HG03159 (cell line): Measurements from ENCODE around the gene ARHGEF26.
"Not testable (repeated sequence)": the region's sequence is repeated elsewhere in the genome, so short reads cannot be mapped to it uniquely, and the experiment has no call there.

ENCODE experiments used
- ATAC-seq: cut with Tn5 transposase; IDR thresholded peaks from one replicate; pipeline ENCODE4 v1.9.1; 2021; ENCODE audit warnings: mild to moderate bottlenecking, moderate library complexity; ENCODE audit not compliant: unreplicated experiment

The ARHGEF26 gene

DNA sequence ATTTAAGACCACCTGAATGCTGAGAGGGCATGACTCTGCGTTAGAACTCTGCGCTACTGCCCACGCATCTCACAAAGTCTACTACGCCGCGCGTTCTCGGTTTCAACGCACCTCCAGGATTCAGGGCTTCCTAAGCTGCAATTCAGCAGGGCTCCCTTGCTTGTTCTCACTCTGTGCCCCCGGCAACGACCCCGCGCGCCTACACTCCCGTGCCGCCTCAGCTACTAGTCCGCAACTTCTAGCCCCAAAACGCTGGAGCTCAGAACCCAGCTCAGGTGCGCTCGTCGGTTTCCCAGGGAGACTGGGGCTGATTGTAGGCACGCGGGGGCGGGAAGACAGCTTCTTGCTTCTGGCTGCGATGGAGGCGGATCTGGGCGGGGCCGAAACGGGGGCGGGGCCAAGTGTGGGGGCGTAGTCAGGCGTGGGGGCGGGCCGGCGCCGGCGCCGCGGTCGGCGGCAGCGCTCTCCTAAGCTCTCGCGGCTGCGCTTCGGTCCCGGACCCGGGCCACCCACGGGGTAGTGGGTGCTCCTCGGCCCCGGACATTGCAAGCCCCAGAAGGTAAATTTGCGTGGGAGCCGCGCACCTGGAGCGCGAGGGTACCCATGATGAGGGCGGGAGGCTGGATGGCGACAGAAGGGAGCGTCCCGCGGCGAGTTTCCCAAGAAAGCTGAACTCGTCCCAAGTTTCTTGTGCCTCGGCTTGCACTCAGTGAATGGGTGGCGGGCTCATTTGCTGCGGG, at the start of gene ARHGEF26:
TSS of gene ARHGEF26 (plus strand) at position 430 of the 740 bp plus-strand sequence. CDS start 603 bp downstream, outside the sequence.
- peak; percentile 67 for ATAC-seq

DNA sequence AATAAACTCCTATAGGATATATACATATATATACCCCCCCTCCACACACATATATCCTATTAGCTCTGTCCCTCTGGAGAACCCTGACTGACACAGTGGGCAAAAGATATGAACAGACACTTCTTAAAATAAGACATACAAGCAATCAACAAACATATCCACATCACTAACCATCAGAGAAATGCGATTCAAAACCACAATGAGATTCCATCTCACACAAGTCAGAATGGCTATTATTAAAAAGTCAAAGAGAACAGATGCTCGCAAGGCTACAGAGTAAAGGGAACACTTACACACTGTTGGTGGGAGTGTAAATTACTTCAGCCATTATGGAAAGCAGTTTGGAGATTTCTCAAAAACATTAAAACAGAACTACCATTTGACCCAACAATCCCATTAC, 46.2 kb upstream of the ARHGEF26 start:
- ATAC-seq: no peak

- no peak for ATAC-seq
Measured at GRCh38 chr3:154078672-154079071, 42.5 kb upstream of the ARHGEF26 start.

GRCh38 chr3:154081305-154081704, 39.9 kb upstream of the ARHGEF26 start:
- ATAC-seq: no peak

- ATAC-seq: no peak
Measured at GRCh38 chr3:154085071-154085470, 36.1 kb upstream of the ARHGEF26 start.

DNA sequence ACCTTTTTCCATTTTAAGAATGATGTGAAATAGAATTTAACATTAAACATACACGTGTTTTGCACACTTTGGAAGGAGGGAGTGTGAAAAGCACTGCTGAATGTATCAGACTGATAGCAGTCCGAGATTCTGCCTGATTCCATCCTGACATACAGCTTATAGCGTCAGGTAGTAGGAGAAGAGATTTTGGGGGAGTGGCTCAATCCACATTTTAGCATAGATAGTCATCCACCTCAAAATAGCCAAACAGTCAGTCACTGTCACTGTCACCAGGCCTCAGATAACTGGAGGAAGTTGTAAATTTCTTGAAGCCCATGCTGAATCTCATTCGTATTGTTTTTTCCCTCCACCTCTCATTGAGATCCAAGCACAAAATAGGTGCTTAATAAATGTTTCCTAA, 35.4 kb upstream of the ARHGEF26 start:
- ATAC-seq: no peak

GRCh38 chr3:154086286-154086685, 34.9 kb upstream of the ARHGEF26 start:
- ATAC-seq: no peak

DNA sequence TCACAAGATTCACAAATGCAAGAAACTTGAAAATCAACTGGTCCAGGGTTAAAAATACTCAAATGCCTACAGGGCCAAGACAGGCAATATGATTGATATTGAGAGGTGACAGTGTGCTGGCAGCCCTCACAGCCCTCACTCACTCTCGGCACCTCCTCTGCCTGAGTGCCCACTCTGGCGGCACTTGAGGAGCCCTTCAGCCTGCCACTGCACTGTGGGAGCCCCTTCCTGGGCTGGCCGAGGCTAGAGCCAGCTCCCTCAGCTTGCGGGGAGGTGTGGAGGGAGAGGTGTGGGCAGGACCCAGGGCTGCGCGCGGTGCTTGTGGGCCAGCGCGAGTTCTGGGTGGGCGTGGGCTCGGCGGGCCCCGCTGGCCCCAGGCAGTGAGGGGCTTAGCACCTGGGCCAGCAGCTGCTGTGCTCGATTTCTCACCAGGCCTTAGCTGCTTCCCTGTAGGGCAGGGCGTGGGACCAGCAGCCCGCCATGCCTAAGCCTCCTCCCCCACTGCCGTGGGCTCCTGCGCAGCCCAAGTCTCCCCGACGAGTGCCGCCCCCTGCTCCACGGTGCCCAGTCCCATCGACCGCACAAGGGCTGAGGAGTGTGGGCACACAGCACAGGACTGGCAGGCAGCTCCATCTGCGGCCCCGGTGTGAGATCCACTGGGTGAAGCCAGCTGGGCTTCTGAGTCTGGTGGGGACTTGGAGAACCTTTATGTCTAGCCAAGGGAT, 33.3 kb upstream of the ARHGEF26 start:
- ATAC-seq: not testable (repeated sequence)

- no peak for ATAC-seq
Measured at GRCh38 chr3:154089421-154090420, 31.5 kb upstream of the ARHGEF26 start.

DNA sequence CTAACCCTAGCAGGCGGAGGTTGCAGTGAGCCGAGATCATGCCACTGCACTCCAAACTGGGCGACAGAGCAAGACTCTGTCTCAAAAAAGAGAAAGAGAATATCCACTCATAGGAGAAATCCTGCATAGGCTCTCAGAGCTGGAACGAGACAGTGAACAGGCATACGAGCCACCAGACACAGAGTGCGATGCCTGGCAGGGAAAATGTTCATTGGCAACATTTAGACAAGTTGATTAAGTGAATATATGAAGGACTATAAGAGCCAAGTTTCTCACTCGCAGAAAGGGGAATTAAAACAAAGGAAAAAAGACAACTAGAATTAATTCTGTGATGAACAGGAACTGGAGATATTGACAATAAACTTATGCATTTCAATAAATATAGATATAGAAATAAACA, 27.1 kb upstream of the ARHGEF26 start:
- ATAC-seq: no peak

DNA sequence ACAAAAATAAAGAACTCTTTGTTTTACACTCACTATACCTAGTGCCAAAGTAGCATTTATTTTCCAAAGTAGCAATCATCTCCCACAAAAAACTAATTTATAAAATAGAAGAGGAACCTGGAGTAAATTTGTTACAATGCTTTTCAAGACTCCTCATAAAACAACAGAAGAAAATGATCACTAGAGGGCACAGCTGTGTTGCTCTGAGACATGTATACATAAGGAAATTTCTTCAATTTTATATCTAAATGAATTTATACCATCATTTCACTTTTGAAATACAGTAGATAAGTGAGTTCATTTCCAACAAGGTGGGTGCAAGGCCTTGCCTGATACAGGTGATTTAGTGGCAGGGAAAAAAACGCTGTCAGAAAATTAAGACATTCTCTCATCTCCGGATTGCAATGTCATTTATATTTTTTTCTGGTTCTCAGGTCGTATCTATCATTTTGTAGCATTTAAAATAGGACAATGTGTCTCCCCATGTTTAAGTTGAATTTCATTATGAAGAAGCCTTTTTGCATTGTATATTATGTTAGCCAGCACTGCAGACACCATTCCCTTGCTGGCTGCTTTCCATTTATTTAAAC, 25.3 kb upstream of the ARHGEF26 start:
- ATAC-seq: no peak

GRCh38 chr3:154098376-154098775, 22.8 kb upstream of the ARHGEF26 start:
- no peak for ATAC-seq

DNA sequence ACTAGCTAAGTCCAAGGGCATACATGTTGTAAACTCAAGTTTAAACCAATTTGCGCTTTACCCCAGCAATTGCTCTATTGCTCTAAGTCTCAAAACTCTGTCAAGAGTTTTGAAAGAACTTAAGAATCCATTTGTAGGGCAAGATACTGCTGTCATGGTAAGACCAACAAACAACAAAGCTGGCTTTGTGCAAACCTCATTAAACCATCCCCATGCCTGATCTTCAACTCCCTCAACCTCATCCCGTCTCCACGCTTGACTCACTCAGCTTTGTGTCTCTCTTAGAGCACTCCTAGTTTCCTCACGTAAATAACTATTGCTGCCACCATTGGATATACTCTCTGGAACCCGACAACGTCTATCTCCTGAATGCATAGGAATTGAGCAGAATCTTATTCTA, 20.6 kb upstream of the ARHGEF26 start:
- ATAC-seq: no peak

DNA sequence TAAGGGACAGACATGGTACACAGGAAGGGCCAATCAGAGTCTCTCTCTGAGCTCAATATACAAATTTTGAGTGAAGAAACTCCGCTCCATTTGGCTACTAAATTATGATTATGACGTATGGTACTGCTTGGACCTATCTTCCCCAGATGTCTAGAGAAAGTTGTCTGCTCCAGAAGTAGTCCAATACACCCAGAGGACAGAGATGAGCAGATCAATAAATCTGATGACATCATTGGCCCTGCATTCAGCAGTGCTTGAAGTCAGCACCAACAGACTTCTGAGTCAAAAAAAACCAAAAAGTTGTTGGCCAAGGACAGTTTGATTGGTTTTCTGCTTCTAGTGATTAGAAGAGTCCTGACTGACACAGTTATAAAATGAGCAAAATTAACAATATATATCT, 19.9 kb upstream of the ARHGEF26 start:
- ATAC-seq: no peak

- ATAC-seq: no peak
Measured at GRCh38 chr3:154102225-154102624, 19.0 kb upstream of the ARHGEF26 start.

DNA sequence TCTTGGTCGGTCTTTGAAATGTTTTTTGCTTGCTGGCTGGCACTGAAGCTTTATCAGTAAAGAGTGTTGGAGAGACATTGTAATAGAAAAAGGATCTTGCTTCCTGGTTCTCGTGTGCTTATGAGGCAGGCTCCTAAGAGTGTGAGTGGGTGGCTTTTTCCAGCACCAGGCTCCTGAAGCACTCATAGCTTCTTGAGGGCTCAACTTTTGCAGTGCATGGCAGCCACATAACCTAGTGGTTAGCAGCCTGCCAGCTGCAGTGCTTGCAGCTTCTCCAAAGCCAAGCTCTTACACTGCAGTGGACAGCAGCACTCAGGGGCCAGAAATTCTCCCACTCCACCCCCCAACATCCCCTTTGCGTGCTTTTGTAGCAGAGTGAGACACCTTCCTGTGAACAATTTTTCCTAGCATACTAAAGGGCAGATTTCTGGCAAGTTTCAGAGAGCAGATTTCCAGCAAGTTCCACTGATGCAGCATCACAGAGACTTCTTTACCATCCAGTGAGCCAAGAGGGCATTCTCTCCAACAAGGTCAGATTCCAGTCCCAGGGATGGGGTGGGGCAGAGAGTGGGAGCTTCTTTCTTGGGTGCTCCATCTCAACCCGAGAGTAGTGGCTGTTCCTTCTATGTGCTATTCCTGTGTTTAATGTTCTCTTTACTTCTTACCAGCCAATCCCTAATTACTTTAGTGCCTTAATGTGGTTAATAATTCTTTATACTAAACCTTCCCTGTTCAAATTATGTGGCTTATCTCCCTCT, 15.8 kb upstream of the ARHGEF26 start:
- ATAC-seq: no peak

DNA sequence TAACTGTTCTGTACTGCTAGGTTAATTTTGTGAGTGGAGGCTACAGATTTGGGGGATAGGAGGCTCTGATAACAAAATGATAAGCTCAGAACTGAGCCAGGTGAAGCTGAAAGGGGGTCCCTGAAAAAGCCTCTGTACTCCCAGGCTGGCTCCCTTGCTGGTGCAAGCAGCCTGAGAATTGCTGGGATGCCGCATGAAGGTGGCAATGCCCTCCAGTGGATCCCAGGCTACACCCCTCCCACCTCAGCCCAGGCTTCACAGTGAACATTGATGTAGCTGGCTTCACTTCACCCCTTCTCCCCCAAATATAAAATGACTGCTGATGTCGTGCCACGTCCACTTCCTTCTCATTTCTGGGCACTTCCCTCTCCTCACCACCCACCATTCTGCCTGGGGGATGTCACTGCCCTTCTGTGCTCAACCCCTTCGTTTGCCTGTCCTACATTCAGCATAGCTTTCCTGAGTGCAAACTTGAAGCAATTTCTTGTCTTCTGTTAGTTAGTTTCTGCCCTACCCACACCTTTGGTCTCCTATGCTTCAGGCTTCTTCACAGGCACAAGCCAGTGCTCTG, 9.7 kb upstream of the ARHGEF26 start:
- no peak for ATAC-seq

- no peak for ATAC-seq
Measured at GRCh38 chr3:154112146-154112852, 8.9 kb upstream of the ARHGEF26 start.

DNA sequence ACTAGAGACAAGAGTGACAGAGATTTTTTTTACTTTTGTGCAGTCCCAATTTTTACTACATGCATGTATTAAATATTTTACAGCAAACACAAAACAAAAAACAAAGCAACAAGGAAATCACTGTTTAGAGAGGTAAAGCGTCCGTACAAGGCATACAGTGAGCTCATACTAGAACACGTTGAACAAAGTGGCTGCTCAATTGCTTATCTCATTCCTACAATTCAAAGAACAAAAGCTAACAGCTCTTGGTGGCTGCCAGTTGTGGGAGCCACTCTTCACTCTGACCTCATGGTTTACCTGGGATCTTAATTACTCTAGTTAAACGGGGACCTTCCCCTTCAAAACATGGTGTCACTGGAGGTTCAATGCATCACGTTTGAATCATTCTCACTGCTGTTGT, 7.6 kb upstream of the ARHGEF26 start:
- no peak for ATAC-seq
